HG02571 (cell line): Measurements from ENCODE around the gene IGSF5.
"Not testable (repeated sequence)": the region's sequence is repeated elsewhere in the genome, so short reads cannot be mapped to it uniquely, and the experiment has no call there.

Source experiments
- ATAC-seq: cut with Tn5 transposase; IDR thresholded peaks from one replicate; pipeline ENCODE4 v1.9.1; 2021; ENCODE audit warnings: mild to moderate bottlenecking, moderate library complexity; ENCODE audit not compliant: unreplicated experiment

Gene IGSF5

DNA sequence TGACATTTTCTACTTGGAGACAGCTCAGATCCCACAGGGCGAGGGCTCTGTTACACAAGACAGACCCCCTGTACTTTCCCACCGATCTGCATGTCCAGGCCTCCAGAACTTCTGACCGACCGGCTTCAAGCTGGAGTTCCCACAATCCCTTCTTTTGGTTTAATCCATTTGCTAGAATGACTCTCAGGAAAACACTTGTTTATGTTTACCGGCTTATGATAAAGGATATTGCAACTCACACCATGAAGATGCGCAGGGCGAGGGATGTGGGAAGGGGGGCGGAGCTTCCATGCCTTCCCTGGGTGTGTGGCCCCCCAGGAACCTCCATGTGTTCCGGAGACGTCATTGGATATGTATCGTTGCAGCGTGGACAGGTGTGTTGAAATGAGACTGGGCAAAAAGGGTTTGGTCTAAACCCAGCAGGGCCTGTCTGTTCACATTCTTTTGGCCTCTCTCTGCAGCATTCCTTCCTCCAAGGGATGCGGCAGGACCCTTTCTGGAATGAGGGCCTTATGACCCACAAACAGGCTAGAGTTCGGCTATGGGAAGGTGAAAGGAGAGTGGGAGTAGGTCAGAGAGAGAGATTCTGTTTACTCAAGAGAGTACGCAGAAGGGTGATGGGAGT lies 7.5 kb upstream of the IGSF5 start:
- ATAC-seq = no peak

DNA sequence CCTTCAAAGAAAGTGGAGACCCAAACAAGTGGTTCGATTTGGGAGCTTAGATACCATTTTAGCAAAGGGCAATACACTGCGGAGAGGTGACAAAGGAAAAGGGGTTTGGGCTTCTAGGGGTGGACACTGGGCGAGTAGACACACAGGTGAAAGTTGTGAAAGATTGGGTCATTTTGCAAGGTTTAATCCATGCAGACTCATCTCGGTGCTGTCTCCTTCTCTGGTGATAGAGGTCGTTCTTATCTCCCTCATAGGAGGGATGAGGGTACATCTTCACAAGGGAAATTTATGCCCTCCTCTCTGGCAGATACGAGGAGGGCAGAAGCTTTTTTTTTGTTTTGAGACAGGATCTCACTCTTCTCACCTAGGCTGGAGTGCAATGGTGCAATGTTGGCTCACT lies 6.4 kb upstream of the IGSF5 start:
- no peak for ATAC-seq

DNA sequence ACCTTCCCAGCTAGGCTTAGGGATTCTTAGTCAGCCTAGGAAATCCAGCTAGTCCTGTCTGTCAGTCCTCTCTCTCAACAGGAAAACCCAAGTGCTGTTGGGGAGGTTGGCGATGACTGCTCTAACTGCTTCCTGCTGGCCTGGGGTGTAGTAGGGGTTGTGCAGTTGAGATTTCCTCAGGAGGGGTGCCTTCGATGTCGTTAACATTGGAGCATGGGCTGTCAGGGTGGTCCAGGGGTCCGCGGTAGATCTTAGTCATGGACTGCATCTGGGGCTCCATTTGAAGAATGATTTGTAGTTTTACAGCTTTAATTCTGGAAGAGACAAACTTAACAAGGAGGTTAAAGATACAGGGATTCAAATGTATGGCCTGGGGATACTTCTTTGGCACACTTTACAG lies 5.5 kb upstream of the IGSF5 start:
- not testable (repeated sequence) for ATAC-seq

DNA sequence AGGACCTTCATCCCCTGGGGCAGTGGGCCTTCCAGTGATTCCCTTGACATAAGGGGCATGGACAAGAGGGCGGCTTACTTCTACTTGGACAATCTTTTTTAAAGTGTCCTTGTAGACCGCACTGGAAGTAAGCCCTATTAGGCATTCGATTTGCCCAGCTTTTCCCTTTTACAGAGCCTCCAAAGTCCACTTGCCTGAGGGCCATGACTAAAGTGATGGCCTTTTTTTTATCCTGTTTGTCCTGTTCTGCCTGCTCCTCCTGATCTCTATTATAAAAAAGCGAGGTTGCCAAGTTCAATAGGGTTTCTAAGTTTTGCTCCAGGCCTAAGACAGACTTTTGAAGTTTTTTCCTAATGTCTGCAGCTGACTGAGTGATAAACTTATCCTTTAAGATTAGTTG lies 2.4 kb upstream of the IGSF5 start:
- ATAC-seq = not testable (repeated sequence)

DNA sequence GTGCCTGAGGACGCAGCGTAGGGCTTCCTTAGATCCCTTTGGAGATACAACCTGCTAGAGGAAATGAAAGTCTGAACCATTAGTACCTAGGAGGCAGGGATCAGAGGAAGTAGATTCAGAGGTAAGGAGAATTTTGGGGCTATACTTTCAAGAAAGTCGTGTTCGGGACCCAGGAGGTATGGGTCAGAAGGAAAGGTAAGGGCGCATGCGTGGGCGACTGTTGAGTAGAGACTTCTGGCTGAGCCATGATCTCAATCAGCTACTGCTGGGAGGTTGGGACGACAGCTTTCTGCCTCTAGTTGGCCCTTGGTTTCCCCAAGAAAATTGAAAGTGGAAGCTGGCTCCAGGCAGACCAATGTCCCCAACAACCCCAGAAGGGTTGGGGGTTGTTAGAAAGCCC lies 349 bp downstream of the IGSF5 start:
- ATAC-seq = not testable (repeated sequence)

DNA sequence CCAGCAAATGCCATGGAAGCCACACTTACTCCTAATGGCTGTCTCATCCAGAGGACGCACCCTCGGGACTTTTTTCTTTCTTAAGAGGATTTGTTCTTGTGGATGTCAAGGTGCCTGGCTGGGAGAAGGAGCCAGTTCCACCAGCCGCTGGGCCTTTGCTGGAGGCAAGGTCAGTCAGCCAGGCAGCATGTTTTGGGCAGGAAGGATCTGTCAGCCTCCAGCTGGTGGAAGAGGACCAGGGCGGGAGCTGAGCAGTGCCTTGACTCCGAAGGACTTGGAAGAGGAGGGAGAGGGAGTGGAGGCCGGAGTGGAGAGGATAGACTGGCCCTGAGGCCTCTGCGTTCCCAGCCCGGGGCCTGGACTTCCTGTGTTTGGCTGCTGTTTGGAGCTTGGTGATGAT lies 5.7 kb downstream of the IGSF5 start:
- no peak for ATAC-seq

DNA sequence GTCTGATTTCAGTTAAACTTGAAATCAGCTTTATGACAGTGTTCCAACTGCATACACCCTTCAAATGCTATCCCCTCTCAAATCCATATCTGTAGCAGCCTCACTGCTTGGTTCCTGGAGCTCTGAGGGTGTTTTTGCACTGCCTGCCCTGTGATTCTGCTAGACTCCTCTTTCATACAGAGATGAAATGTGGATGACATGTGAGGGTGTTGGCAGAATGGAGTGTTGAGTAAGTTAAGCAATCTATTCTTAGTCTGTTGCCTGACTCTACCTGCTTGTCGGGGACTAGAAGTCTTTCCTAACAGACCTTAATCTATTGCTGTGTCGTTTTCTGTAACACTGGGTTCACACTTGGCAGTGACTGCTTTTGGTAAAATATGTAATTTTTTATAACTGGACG lies 9.8 kb downstream of the IGSF5 start:
- ATAC-seq = no peak

DNA sequence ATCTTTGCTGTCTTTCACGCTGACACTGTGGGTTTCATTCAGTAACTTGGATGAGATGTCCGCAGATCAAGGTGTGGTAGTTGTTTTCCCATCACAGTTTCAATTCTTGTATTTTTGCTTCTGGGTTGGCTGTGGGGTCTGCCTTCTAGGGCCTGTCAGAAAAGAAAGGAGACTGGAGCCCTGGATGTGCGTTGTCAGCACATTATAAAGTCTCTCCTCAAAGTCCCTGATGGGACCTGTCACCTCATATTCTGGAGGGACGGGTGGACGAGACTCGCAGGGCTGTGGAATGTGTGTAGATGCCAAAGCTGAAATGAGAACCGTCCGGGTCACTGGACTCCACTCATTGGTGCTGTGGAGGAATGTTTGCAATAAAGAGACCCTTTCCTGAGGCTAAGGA lies 11.3 kb downstream of the IGSF5 start:
- ATAC-seq = no peak

DNA sequence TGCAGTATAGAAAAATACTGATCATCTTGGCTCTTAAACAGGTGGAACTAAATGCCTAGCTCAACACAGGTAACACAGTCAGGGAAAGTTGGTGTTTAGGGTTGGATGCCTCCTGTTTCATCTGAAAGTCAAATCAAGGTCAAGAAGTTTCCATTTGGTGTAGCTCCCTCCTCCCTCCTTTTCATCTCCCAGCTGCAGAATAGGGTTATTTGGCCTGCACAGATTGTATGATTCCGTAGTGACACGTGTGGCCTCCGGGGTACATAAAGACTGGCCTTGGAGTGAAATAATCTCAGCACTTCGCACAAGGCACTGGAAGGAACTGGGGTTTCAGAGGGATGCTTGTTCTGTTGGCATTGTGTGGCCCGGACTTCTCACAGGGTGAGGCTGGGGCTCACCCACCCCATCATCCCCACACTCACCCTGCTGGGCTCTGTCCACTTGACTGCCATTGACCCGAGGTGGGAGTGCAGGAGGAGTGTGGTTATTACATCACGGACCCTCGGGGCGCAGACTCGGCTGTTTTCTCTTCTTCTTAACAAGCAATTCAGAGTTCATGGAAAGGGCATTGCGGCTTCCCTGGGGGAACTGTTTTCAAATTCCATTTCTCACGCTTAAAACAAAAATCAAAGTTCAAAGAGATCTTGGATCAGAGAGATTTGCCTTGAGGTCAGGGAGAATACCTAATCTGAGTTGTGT lies 18.4 kb downstream of the IGSF5 start:
- no peak for ATAC-seq

DNA sequence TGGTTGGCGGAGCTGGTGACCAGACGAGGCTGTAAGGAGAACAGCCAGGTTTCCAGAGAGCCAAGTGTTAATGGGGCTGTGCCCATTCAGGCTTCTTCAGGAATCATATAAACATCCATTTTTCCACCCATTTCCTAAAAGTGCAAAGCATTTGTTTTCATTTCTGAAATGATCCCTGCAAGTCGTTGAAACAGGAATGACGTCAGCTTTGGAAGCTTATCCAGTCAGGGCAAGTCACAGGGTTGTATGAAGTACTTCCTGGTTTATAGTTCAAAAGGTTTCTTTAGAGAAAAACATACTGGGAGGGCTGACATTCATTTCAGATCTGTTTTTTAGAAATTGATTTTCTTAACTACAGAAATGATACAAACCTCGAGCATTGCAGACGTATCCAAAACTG lies 29.2 kb downstream of the IGSF5 start:
- no peak for ATAC-seq

DNA sequence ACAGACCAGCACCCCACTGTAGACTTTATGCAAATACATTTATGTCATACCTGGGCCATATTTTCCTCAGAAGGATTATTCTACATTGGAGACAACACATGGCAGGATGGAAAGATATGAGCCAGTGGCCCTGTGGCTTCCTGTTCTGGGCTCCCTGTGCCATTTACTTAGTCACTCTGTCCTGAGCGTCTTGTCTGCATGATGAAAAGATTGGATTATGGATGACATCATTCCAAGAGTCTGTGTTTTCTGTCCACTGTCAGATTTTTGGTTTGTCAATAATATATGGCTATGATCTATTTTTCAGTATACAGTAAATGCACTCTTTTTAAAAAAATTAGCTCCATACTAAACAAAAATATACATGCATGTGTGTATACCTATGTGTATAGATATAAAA lies 30.8 kb downstream of the IGSF5 start:
- no peak for ATAC-seq

DNA sequence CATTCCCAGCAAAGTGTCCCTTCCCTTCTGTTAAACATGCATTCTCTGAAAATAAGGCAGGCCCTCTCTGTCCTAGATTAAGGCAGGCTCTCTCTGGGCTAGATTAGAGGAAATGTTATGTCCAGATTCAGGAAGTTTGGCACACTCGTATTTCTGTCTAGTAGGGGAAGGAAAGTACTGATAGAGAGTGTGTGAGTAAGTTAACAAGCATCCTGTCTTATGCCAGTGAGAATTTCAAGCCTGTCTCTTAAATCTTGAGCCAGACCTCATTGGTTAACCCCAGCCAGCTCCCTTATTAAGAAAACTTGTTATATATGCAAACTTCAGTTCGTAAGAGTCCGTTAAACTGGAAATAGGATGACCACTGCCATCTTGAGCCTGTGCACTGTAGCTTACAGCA lies 31.6 kb downstream of the IGSF5 start:
- ATAC-seq = no peak

DNA sequence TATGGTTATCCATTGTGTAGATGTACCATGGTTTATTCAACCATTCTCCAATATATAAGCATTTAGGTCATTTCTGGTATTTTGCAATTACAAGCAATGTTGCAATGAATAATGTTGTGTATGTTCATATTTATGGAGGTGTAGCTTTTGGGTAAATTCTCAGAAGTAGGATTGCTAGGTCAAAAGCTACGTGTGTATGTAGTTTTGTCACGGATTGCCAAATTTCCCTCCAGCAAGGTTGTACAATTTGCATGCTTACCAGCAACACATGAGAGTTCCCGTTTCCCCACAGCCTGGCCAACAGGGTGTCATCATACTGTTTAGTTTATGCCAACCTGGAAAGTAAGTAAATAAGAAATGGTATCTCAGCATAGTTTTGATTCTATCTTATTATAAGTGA lies 36.3 kb downstream of the IGSF5 start:
- ATAC-seq = no peak

DNA sequence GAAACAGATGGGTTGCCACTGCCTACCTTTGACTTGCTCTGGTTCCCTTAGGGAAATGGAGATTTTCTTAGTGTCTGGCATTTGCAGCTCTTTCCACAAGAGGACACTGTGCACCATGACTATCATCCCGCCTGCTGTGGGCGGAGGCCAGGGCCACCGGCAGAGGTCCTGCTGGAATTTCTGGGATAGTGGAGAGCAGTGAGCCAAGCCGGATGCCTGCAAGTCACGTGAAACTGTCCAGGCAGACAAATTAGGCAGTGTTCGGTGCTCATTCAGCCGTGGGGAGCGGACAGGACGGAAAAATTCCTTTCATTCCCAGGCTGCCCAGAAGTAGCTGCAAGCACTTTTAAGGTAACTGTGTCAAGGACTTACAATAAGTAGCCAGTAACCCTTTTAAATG lies 43.4 kb downstream of the IGSF5 start:
- no peak for ATAC-seq

DNA sequence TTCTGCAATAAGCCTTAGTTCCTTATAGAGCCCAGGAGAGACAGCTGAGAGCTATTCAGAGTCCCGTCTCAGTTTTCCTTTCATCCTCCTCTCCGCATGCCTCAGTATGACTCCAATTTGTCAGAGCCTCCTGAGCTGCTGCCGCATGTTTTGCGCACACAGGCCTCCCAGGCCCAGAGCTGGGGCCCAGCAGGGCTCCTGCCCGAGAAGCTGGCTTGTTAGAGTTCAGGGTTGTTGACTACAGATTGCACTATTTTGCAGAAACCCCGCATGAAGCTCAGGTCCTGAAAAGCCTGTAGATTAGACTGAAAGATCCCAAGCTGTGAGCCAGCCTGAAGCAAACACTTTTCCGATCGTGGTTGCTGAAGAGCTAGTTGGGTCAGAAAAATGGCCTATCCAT lies 51.5 kb downstream of the IGSF5 start:
- ATAC-seq = no peak

DNA sequence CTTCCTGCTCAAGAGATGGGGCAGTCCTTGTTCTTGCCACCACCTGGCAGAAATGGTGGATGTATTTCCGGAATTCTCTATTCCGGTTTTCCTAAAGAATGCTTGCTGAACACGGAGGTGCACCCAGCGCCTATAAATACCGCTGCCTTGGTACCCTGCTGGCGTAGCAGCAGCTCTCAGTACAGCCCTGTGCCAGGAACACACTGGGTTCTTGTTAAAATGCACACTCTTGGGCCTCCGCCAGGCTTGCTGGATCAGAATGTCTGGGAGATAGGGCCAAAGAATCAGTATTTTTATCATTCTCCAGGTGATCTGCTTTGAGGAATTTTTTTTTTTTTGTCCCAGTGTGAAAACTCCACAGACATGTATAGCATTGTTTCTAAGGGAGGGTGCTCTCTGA lies 54.2 kb downstream of the IGSF5 start:
- no peak for ATAC-seq

DNA sequence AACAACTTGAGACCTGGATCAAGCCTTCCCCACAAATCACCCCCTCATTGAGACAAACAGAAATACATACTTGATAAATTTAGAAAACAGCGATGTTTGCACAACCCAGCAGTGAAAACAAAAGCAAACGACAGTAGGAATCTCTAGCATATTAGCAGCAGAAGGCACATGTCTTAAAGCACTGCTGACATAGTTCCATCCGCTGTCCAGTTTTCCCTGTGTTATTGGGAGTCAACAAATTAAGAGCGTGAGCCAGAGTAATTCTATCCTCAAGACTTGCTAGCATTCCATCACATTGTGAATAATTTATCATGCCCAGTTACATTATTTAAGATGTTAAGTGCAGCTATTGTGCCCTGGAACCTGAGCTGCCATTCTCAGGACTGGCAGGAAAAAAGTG lies 55.3 kb downstream of the IGSF5 start:
- no peak for ATAC-seq

DNA sequence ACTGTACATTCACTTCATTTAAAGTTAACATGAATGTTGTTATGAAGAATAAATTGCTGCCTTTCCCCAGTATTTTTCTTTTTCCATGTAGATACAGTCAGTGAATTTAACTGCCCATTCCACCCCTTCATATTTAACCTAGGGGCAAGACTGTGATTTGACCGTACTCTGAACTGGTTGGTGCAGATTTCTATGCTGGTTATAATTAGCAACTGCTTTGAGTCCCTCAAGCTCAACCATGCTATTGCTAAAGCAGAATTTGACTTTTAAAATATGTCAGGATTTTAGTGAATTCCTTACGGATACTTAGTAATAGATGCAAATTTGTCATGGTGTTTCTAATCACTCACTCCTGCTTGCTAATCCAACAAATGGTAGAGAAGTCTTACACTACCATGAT lies 57.2 kb downstream of the IGSF5 start:
- no peak for ATAC-seq

DNA sequence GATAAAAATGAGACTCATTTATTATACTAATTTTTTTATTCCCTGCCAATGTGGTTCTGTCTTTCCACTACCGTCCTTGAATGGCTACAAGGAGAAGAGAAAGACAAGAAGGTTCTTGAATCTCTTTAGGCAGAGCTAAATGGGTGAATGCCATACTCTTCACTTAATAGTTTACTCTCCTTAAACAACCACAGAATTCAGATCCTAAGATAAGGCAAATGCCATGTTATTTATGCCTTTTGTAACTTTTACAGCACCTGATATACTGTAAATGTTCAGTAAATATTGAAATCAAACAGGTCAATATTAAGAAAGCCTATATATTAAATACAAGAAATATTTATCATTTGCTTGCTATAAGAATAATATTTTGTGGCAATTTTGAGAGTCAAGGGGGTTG lies 58.4 kb downstream of the IGSF5 start:
- ATAC-seq = no peak

DNA sequence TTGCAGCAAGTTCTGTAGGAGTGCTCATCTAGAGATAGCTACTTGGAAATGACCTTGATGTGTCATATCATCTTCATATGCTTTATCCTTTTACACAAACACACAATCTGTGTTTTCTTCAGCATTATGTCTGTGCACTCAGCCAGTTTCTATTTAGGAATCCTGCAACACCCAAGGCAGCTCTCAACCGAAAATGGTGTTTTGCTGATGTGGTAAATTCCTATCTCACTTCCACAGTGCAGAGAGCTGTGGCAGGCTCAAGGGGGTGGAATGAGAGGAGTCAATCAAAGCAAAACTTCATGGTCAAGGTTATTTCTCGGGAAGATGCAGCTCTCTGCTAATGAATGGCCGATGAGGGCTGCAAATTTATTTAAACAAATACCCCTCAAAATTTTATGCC lies 59.3 kb downstream of the IGSF5 start:
- no peak for ATAC-seq

DNA sequence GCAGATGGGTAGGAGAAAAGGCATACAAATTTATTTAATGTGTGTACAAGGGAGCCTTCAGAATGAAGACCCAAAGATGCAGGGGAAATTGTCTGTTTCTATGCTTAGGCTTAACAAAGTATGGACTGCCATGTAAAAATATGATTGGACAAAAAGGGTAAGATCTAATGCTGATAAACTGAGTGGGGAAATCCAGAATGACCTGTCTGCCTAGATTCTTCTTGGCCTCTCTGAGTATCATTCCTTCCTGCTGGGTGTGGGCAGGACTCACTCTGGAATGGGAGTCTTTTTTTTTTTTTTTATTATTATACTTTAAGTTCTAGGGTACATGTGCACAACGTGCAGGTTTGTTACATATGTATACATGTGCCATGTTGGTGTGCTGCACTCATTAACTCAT lies 61.0 kb downstream of the IGSF5 start:
- ATAC-seq = no peak

DNA sequence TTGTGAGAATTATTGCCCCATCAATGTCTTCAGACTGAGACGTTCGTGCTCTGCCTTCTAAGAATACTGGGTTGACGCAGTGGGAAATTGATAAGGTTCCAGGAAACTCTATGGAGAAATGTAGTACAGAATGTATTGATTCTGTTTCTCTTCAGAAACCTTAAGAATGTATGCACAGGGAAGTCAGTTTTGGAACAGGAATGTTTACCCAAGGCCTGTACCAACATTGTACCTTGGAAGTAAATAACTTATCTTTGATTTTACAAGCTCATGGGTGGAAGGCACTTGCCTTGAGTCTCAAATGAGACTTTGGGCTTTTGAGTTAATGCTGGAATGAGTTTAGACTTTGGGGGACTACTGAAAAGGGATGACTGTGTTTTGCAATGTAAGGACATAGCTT lies 62.8 kb downstream of the IGSF5 start:
- ATAC-seq = no peak

DNA sequence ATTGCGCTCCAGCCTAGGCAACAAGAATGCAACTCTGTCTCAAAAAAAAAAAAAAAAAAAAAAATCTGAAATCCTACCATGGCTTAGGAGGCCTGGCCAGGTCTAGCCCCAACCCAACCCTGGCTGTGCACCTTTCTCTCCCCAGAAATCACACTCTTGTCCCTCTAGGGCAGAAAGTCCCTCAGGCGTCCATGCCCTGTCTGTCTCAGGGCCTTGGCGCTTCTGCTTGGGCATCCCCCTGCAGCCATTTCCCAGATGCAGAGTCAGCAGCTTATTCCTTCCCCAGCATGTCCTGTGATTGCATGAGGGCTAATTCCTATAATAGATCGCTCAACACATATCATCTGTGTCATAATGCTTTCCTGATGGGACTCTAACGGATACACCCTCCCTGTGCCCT lies 65.0 kb downstream of the IGSF5 start:
- no peak for ATAC-seq
